DOHH2 (cell line): ENCODE measurements around the gene LIPF.

Experiments used
- H3F3A ChIP-seq: fragments of 200-600 bp; sonication (generic), shearing (Covaris generic); 2 replicates; pipeline ENCODE4 v1.6.0; 2016; ENCODE audit warnings: antibody characterized with exemption, mild to moderate bottlenecking; ENCODE audit not compliant: control insufficient read depth, insufficient read depth
- H3K27ac ChIP-seq: fragments of 200-600 bp; sonication (generic); 2 replicates; pipeline ENCODE4 v1.5.1; 2014; ENCODE audit warnings: low read depth, mild to moderate bottlenecking, low read length, moderate library complexity
- H3K27me3 ChIP-seq: fragments of 200-600 bp; sonication (generic); 2 replicates; pipeline ENCODE4 v1.6.1; 2014; ENCODE audit warnings: mild to moderate bottlenecking, low read length, mixed read lengths; ENCODE audit not compliant: control insufficient read depth
- H3K36me3 ChIP-seq: fragments of 200-600 bp; sonication (generic); 2 replicates; pipeline ENCODE4 v1.6.1; 2014; ENCODE audit warnings: mild to moderate bottlenecking, low read length, moderate library complexity, mixed read lengths; ENCODE audit not compliant: control insufficient read depth
- H3K4me1 ChIP-seq: fragments of 200-600 bp; sonication (generic); 2 replicates; pipeline ENCODE4 v1.6.1; 2014; ENCODE audit warnings: mild to moderate bottlenecking, low read length, mixed read lengths; ENCODE audit not compliant: control insufficient read depth
- H3K4me2 ChIP-seq: fragments of 200-600 bp; sonication (generic); 2 replicates; pipeline ENCODE4 v1.6.0; 2014; ENCODE audit warnings: mild to moderate bottlenecking, low read length, moderate library complexity
- H3K4me3 ChIP-seq: fragments of 200-600 bp; sonication (generic); 2 replicates; pipeline ENCODE4 v1.5.1; 2014; ENCODE audit warnings: mild to moderate bottlenecking, low read length, mixed read lengths
- H3K79me2 ChIP-seq: fragments of 200-600 bp; sonication (generic); 2 replicates; pipeline ENCODE4 v1.6.1; 2014; ENCODE audit warnings: mild to moderate bottlenecking, low read length, mixed read lengths; ENCODE audit not compliant: control insufficient read depth
- H3K9me2 ChIP-seq: fragments of 200-600 bp; sonication (generic); replicated peaks from 2 replicates; pipeline ENCODE4 v1.6.1; 2014; ENCODE audit warnings: mild to moderate bottlenecking, low read length, mixed read lengths; ENCODE audit not compliant: control insufficient read depth
- H3K9me3 ChIP-seq: fragments of 200-600 bp; sonication (generic); 2 replicates; pipeline ENCODE4 v1.6.1; 2014; ENCODE audit warnings: antibody characterized with exemption, low read length, mixed read lengths; ENCODE audit not compliant: control insufficient read depth, insufficient read depth
- H4K20me1 ChIP-seq: fragments of 200-600 bp; sonication (generic); 2 replicates; pipeline ENCODE4 v1.6.0; 2014; ENCODE audit warnings: low read depth, mild to moderate bottlenecking, antibody characterized with exemption, low read length, moderate library complexity; ENCODE audit not compliant: control insufficient read depth, insufficient read depth
- CTCF ChIP-seq: fragments of 200-600 bp; sonication (generic); IDR thresholded peaks from one replicate; pipeline ENCODE4 v1.5.1; 2014; ENCODE audit warnings: antibody characterized with exemption, mild to moderate bottlenecking, low read depth, low read length; ENCODE audit not compliant: poor library complexity, severe bottlenecking
- EZH2phosphoT487 ChIP-seq: fragments of 200-600 bp; sonication (generic); IDR thresholded peaks from 2 replicates; pipeline ENCODE4 v1.6.1; 2017; ENCODE audit warnings: borderline replicate concordance, mild to moderate bottlenecking, antibody characterized with exemption, low read length, moderate library complexity, mixed read lengths

LIPF gene

GRCh38 chr10:88618496-88618895 lies 45.7 kb upstream of the LIPF start:
- no peaks in the 10 kb centered on the region for H3K36me3 ChIP-seq
- no peaks in the 10 kb centered on the region for H3K4me1 ChIP-seq
- H3K9me3 ChIP-seq, result no peaks in the 10 kb centered on the region
- H4K20me1 ChIP-seq, result no peaks in the 10 kb centered on the region
- no peaks in the 10 kb centered on the region for H3K27me3 ChIP-seq
- H3F3A ChIP-seq, result no peaks in the 10 kb centered on the region
- H3K79me2 ChIP-seq, result no peaks in the 10 kb centered on the region
- H3K4me2 ChIP-seq, result no peak overlapping the region
- no peak overlapping the region for H3K4me3 ChIP-seq
- H3K27ac ChIP-seq, result no peak overlapping the region
- TF ChIP-seq EZH2phosphoT487 (no peak), CTCF (no peak)
- H3K9me2 ChIP-seq, result no peaks in the 10 kb centered on the region; the same call in 1 of the 2 replicates

- Histone ChIP-seq H3K9me3 (no peaks in the 10 kb centered on the region), H3K4me2 (no peak overlapping the region), H3K9me2 (no peaks in the 10 kb centered on the region), H3K79me2 (no peaks in the 10 kb centered on the region), H3K4me1 (no peaks in the 10 kb centered on the region), H3K27ac (no peak overlapping the region), H4K20me1 (no peaks in the 10 kb centered on the region), H3F3A (no peaks in the 10 kb centered on the region), H3K36me3 (no peaks in the 10 kb centered on the region), H3K4me3 (no peak overlapping the region), H3K27me3 (no peaks in the 10 kb centered on the region)
- TF ChIP-seq CTCF (no peak), EZH2phosphoT487 (no peak)
Observed at GRCh38 chr10:88620441-88620840, 43.8 kb upstream of the LIPF start.

GRCh38 chr10:88623835-88624234 lies 40.4 kb upstream of the LIPF start:
- TF ChIP-seq CTCF (no peak), EZH2phosphoT487 (no peak)
- Histone ChIP-seq H3K27me3 (no peaks in the 10 kb centered on the region), H3K27ac (no peak overlapping the region), H3K4me2 (no peak overlapping the region), H4K20me1 (no peaks in the 10 kb centered on the region), H3K4me1 (no peaks in the 10 kb centered on the region), H3K4me3 (no peak overlapping the region), H3F3A (no peaks in the 10 kb centered on the region), H3K79me2 (no peaks in the 10 kb centered on the region), H3K9me3 (no peaks in the 10 kb centered on the region), H3K36me3 (no peaks in the 10 kb centered on the region), H3K9me2 (no peaks in the 10 kb centered on the region)

GRCh38 chr10:88624840-88625239 lies 39.4 kb upstream of the LIPF start:
- H3K4me1 ChIP-seq, result no peaks in the 10 kb centered on the region
- no peak overlapping the region for H3K4me2 ChIP-seq
- H3K9me2 ChIP-seq, result no peaks in the 10 kb centered on the region
- TF ChIP-seq EZH2phosphoT487 (no peak), CTCF (no peak)
- no peaks in the 10 kb centered on the region for H3K27me3 ChIP-seq
- no peak overlapping the region for H3K4me3 ChIP-seq
- no peaks in the 10 kb centered on the region for H4K20me1 ChIP-seq
- no peaks in the 10 kb centered on the region for H3K79me2 ChIP-seq
- no peaks in the 10 kb centered on the region for H3K9me3 ChIP-seq
- no peaks in the 10 kb centered on the region for H3F3A ChIP-seq
- no peaks in the 10 kb centered on the region for H3K36me3 ChIP-seq
- no peak overlapping the region for H3K27ac ChIP-seq
